ENCODE data around the gene ASTN2.

ASTN2 gene

DNA sequence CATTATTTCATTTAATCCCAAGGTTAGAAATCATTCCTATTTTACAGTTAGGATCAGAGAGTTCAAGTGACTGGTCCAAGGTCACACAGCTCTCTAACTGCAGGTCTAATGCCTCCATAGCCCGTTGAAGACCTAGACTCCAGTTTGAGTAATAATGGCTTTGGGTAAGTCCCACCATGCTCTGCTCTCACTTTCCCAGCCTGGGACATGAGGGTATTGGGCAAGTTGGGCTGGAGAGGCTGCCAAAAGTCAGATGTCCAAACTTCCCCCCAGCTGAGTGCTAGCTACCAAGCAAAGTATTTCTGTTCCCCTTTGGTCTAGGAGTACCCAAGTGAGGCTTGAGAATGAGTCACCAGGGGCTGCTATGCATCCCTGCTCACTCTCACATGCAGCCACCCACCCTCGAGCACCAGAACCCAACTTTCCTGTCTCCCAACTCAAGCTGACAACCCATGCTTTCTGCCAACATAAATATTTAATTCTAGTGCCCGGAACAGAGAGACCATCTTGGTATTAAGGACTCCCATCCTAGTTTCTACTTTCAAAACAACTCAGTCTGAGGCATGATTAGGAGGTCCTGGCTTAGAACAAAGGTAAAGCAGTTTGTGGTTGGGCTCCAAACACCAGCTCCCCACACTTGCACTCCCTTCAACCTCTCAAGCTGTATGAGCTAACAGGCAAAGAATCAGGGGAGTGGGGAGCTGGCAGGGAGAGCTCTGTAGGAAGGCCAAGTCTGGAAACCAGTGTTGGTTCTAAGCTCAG lies 964.3 kb downstream of the ASTN2 start:
- DNase-seq (ENCODE audit: low read depth in 2 of 3, low spot score in 1 of 3), result no peak

DNA sequence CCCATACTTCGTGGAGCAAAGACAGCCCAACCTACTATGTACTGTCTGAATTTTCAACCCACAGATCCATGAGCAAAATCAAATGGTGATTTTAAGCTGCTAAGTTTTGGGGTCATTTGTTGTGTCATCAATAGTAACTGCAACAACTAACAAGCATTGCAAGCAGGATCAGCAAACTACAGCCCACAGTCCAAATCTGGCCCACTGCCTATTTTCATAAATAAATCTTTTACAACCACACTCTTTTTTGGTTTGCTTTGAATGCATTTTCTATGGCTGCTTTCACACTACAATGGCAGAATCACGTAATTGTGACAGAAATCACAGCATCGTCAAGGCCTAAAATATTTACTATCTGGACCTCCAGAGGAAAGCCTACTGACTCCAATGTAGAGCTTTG lies 964.9 kb downstream of the ASTN2 start:
- no peak for DNase-seq (ENCODE audit: low read depth in 2 of 3, low spot score in 1 of 3)

DNA sequence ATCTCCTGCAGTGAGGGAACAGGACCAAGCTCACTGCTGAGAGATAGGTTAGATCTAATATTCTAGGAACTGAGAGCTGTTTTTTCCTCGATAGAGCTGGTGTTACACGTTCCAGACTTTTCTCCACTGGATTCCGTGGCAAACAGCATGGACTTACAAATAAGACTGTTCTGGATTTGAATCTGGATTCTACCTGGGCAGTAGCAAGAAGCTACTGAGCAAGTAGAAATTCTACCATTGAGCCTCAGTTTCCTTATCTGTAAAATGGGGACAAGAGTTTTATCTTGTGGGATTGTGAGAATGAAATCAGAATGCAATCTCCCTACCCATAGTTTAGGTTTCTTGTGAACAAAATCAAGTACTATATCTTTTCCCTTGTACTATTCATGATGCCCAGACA lies 966.4 kb downstream of the ASTN2 start:
- no peak for DNase-seq (ENCODE audit: low read depth in 2 of 3, low spot score in 1 of 3)

DNA sequence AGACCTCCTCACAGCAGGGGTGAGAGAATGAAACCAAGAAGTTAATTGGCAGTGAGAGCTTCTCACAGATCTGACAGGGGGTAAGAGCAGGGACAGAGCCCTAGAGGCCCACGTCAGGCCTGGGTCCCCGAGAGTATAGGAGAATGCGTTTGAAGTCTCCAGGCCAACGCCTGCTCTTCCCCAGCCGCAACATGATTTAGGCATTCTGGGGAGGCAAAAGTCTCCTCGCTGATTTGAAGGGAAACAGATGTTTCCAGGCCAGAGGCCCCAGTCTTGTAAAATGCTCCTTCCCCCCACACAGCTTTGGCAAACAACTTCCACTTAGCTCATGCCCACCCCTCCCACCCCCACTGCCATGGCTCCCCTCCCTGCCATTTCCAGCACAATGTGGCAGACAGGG lies 966.9 kb downstream of the ASTN2 start:
- no peak for DNase-seq (ENCODE audit: low read depth in 2 of 3, low spot score in 1 of 3)

DNA sequence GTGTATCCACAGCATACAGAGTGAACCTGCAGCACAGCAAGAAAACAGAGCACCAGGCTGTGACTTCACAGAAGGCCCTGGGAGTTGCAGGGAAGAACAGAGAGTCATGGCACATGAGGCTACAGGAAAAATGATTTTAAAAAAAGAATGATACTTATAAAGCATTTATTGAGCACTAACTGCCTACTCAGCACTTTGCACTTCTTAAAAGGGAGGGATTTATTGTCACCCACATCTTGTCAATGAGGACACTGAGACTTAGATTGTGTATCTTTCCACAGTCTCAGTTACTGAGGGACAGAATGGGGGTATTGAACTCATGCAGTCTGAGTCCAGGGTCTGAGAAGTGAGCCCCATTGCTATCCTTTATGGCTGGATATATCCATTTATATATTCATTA lies 972.3 kb downstream of the ASTN2 start:
- no peak for DNase-seq (ENCODE audit: low read depth in 2 of 3, low spot score in 1 of 3)

DNA sequence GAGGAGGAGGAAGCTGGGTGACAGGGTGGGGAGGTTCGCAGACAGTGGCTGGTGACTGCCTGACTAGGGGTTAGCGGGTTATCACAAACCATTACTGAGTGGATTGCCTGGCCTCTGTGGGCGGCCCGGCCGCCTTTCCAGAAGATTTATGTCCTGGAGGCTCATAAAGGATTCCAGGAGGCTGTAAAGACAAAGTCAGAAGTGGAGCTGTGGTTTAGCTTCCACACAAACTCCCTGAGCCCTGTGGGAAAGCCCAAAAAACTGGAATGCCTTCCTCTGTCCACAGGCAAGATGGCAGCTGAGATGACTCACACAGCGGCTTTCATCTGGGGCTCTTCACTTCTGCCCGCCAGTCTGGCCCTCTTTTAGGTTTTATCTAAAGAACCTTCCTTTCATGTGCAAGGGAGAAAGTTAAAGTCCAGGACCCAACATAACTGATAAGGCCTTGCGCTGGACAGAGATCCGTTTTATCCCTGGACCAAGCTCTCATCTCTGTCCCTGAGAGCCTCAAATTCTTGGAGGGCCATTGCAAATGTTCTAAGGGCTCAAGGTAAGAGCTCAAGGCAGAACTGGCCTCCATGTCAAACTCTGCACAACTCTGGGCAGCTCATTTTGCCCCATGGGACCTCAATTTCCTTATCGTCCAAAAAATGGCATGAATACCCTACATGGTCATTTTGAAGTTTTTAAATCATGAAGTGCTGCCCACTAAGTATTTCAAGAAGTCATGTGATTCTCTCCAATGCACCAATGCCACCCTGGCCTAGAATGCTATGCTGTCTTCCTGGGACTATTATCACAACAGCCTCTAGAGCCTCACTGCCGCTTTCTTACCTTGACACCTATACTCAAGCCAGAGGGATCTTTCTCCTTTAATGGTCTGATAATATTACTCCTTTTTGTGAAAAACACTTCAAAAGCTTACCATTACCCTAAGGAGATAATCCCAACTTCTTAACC lies 977.2 kb downstream of the ASTN2 start:
- no peak for DNase-seq (ENCODE audit: low read depth in 2 of 3, low spot score in 1 of 3)

DNA sequence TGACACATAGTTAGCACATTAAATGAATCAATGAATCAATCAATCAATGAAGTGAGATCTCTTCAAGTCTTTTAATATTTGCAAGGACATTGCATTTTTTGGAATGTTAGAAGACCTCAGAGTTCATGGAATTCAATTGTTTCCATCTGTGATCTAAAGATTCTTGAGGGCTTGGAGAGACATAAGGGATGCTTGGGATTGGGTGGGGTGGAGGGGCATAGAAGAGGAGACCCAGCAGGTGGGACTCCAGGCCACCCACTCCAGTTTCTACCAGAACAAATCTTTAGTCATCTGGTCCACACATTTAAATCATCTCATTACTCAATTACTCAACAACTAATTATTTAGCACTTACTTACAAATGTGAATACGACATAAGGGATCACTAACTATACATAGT lies 978.7 kb downstream of the ASTN2 start:
- no peak for DNase-seq (ENCODE audit: low read depth in 2 of 3, low spot score in 1 of 3)

DNA sequence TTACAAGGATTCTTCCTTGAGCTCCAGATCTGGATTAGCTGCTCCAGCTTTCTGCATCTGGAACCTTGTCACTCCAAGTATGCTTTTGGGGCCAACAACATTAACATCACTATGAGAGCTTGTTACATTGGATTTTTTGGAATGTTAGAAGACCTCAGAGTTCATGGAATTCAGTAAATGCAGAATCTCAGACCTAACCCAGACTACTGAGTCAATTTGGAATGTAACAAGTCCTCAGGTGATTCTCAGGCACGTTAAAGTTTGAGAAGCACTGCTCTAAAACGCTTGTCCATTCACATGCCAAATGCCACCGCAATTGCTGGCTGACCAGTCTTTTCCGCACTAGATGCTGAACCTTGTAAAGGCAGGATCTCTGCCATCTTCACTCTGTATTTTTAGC lies 979.2 kb downstream of the ASTN2 start:
- DNase-seq (ENCODE audit: low read depth in 2 of 3, low spot score in 1 of 3), result no peak

DNA sequence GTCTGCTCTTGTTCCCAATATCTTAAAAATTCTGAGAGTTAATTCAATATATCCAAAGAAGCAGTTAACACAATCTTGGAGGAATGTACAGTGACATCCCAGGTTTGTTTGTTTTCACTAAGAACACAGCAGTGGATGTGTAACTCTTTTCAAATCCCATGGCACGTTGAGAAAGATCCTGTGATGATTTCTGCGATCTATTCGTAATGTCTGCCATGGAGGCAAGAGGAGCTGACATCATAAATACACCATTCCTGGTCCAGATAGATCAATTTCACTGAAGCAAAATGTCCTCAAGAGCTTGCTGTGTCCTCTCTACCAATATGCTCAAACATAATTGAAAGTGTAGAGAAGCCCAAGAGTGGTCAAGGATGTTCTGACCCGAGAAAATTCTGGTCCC lies 980.5 kb downstream of the ASTN2 start:
- DNase-seq (ENCODE audit: low read depth in 2 of 3, low spot score in 1 of 3), result no peak

DNA sequence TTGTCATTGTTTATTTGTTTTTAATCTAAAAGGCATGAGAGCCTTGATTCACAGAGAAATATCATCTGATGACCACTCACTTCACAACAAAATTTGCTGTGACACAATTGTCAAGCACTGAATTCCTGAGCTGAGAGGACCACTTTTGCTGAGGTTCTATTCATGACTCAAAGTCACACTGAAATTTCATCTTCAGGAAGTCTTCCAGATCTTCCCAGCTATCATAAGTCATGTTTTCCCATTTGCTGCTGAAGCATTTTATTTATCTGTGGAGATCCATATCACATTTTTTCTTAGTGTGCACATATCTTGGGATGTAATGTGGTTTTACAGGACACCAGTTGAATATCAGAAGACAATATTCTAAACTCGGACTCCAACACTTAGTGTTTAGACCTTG lies 982.8 kb downstream of the ASTN2 start:
- no peak for DNase-seq (ENCODE audit: low read depth in 2 of 3, low spot score in 1 of 3)

DNA sequence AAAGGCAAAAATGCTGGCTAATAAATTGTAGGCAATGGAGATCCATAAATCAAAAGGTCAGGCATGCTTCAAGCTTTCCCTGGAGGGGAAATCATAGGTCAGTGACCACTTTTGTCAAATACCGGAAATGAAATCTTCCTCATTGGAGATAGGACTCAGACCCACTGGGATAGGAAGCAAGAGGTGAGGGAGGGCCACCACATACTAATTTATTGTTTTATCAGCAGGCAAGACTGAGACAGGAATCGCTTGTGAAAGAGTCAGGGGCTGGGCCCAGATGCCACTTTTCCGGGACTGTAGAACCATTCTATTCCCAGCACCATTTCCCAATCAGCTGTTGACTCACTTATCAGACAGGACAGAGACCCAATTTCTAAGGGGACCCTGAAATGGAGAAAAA lies 984.0 kb downstream of the ASTN2 start:
- DNase-seq (ENCODE audit: low read depth in 2 of 3, low spot score in 1 of 3), result no peak

DNA sequence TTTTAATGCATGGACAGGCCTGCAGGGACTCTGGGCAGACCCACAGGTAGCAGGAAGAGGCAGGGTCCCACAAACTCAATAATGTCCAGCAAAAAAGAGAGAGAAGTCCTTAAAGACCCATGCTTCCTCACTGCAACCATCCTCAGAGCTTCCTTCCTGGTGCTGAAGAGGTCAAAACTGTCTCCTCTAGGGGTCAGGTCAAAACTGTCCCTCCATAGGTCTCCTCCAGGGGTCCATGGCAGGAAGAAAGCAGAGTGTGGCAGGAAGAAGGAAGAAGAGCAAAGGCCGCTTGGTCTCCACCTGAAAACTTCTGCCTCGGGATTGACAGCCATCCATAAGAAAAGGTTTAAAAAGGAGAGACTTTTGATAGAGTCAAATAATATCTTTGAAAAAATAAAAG lies 989.6 kb downstream of the ASTN2 start:
- no peak for DNase-seq (ENCODE audit: low read depth in 2 of 3, low spot score in 1 of 3)

DNA sequence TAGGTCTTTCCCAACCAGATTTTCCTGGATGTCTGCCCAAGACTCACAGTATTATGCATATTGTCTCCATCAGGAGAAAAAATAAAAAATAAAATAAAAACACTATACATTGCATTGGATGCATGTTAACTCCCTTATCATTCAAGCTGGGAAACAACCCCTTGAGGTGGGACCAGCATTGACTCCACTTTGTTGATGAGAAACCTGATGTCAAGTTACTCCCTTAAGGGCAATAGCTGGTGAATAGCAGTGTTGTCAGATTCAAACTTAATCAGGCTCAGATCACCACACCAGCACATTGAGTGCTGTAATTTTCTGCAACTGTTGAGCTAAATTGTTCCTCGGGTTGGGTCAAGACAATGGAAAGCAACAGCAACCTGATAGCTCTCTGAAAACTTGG lies 991.7 kb downstream of the ASTN2 start:
- no peak for DNase-seq (ENCODE audit: low read depth in 2 of 3, low spot score in 1 of 3)

DNA sequence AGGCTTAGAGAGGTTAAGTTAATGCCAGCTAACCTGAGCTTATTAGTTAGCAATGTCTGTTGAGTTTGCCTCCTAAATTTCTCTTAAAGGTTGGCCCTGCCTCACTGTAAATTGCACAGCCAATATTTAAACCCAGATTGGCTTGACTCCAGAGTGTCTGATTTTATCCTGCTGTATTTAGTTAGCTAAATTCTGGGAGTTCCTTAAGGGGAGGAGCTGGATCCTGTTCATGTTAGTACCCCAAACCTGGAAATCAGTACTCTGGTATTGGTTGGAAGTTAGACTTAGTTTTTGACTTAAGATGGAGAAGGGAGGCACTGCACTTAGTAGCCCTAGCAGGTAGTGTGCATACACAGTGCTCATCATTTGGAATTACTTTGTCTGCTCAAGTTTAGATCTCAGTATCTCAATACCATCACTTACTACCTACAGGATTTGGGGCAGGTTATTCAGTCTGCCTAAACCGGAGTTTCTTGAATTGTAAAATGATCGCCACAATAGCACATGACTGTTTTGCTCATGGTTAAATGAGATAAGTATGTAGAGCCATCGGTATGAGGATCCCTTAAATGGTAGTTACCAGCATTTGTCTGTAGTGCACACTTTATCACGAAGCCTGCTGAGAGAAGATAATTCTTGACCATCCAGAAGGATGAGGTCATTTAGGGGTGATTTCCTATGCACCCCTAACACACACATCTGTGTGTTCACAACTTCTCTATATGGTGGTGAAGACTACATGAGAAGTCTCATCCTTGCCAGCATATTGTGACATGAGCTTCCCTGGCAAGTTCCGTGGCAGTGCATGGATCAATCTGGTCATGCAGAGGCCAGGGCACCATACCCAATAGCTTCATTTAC lies 992.5 kb downstream of the ASTN2 start:
- DNase-seq (ENCODE audit: low read depth in 2 of 3, low spot score in 1 of 3), result no peak

DNA sequence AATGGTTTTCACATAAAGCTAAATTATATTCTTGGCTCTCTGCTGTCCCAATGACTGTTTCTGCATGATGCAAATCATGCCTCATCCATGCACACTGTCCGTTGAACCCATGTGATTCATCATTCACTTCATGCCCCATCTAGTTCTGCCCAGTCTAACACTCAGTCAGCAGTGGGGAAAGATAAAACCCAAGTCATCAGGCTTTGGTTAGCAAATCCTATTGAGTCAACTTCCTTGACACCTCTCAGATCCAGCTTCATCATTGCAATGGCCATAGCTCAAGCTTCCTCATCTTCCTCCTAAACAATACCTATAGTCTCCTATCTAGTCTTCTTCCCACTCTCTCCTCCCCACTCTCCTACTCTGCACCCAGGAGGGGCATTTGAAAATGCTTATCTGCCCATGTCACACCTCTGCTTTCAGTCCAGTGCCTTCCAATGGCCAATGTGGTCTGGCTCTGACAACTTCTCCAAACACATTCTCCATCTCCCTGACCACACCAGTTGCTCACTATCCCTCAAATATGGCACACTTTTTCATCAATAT lies 993.8 kb downstream of the ASTN2 start:
- no peak for DNase-seq (ENCODE audit: low read depth in 2 of 3, low spot score in 1 of 3)

DNA sequence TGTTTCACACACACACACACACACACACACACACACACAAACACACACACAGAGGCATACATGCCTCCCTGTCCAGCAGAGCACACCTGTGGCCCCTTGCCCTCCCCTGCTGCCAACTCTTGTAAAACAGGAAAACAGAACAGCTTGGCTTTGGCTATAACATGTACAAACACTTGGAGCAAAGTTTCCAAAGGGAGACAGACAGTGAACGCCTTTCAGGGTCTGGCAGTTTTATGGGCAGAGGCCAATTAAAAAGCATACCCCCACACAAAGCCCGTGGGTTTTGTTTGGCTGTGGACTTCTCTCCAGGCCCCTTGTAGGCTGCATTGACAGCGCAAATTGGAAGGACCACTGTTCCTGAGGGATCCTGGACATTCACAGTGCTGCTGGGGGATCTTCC lies 995.7 kb downstream of the ASTN2 start:
- no peak for DNase-seq (ENCODE audit: low read depth in 2 of 3, low spot score in 1 of 3)

DNA sequence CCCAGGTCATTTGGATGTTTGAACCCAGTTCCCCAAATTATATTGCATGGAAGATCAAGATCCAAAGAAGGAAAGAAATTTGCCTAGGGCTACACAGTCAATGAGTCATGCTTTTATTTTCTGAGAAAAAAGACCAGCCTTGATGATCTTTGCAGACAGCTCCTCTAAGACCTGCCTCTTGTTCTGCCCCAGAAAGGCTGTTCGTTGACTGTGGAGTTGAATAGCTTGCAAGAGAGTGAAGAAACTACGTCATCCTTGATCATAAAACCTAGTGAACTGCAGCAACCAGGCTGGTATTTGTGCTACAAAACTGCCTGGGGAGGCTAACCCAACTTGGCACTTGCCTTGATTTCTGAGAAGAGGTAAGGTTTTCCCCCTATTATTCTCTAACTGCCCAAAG lies 997.4 kb downstream of the ASTN2 start:
- DNase-seq (ENCODE audit: low read depth in 2 of 3, low spot score in 1 of 3), result no peak

DNA sequence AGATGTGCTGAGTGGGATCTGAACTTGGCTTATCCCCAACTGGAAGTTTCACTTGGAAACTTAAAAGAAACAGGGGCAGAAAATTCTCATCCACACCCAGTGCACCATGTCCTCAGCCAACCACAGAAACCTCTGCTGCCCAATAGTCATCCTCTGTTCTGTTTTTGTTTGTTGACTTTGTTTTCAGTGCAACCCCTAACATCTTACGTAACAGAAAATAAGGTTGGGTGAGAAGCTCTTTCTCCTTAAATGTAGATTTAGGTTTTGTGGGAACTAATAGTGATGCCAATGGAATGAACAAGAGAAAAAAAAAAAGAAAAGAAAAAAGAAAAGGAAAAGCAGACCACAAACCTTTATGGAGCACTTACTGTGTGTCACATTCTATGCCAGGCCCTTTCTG lies 998.4 kb downstream of the ASTN2 start:
- DNase-seq (ENCODE audit: low read depth in 2 of 3, low spot score in 1 of 3), result no peak

DNA sequence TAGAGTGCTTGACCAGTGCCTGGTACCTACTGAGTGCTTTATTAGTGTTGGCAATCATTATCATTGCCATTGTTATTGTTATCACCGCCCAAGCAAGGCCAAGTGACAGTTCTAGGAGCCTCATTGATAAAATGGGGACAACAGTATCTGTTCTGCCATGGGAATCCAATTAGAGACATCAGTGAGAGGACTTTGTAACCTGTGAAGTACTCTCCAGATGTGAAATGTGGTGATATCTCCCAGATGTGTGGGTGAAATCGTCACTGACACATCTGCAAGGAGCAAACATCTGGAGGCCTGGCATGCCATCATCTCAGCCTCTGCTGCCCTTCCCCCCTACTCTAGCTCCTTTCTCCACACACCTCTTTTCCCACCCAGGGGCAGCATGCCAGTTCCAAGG lies 1000.5 kb downstream of the ASTN2 start:
- no peak for DNase-seq (ENCODE audit: low read depth in 2 of 3, low spot score in 1 of 3)

DNA sequence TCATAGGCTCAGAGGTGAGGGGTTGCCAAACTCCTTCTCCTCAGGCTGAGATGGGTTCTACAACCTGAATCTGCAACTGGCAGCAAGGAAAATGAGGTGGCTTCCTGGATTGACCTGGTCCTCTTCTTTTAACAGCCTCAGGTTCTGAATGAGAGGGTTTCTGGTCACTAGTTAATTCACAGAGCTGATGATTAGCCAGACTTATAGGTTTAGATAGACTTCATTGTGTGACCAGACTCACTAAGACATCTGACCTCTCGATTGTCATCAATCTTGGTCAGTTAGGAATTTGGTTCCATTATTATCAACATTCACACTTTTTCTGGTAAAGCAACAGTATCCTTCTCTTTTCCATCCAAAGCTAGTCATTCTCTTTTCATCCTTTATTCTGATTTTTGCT lies 1003.4 kb downstream of the ASTN2 start:
- no peak for DNase-seq (ENCODE audit: low read depth in 2 of 3, low spot score in 1 of 3)

DNA sequence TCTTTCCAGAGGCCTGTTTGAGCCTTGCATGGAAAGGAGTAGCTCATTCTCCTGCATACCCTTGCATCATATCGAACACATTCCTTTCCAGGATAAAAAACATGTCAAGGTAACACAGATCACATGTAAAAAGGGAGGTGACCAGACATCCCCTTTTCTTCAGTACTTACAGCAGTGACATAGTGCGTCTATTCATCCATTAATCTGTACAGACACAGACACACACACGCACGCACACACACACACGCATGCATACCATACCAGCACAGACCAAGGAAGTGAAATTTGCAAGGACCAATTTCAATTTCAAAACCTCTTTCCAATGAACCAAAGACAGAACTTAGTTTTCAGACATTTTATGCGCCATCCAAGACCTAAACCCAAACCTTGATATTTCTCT lies 1005.2 kb downstream of the ASTN2 start:
- DNase-seq (ENCODE audit: low read depth in 2 of 3, low spot score in 1 of 3), result no peak
